GM18505 (cell line): ENCODE measurements around the gene HSPA4.
"Not testable (repeated sequence)": the region's sequence is repeated elsewhere in the genome, so short reads cannot be mapped to it uniquely, and the experiment has no call there.

Source experiments
- ATAC-seq: cut with Tn5 transposase; IDR thresholded peaks from one replicate; pipeline ENCODE4 v1.9.1; 2021; ENCODE audit not compliant: unreplicated experiment
- POLR2A ChIP-seq: IDR thresholded peaks from 4 replicates; pipeline ENCODE4 v1.6.1; 2011; ENCODE audit warnings: borderline replicate concordance; ENCODE audit not compliant: insufficient read depth, insufficient read length; ENCODE audit errors: extremely low read depth

HSPA4 gene

GRCh38 chr5:133117912-133118445, 66.2 kb downstream of the HSPA4 start:
- no peak for ATAC-seq
- no peak for TF ChIP-seq POLR2A

DNA sequence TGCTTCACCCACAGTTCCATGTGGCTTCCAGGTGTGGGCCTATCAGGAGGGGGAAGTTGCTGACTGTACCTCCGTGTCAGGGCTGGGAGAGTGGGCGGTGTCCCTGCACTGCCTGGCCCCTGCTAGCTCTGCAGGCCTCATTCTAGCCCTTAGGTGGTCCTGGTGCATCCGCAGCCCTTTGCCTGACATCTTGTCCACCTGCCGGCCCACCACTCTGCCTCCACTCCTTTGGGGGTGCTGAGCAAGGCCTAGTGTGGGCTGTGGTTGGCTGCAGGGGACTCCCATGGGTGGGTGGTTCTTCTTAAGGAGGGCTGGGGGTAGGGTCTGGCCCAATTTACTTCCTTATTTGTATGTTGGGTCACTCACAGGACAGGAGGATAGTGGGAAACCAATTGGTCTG, 66.9 kb downstream of the HSPA4 start:
- TF ChIP-seq POLR2A, result no peak
- ATAC-seq, result no peak

GRCh38 chr5:133119233-133119711, 67.5 kb downstream of the HSPA4 start:
- ATAC-seq, result no peak
- no peak for TF ChIP-seq POLR2A

DNA sequence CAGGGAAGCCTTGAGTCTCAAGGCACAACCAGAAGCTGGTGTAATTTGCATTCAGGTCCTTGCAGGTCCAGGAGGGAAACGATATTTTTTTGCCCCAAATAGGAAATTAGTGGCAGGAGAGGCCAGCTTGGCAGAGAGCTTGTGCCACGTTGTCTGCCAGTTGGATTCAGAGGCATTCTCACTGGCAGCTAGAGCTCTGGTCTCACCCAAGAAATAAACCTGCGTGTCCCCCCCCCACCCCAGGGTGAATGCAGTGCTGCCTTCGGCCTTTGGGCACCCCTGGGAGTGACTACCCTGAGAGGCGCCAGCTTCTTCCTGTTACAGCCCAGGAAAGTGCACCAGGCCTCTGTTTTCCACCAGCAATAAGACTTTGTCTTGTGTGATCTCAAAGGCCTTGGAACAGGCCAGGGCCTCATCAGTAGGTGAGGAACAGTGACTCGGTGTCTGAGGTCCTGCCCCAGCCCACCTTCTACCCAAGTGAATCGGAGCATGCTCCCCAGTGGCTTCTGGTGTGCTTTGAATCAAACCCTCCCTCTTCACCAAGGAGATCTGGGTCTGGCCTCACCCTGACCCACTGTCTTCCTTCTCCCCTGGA, 68.4 kb downstream of the HSPA4 start:
- no peak for TF ChIP-seq POLR2A
- no peak for ATAC-seq

DNA sequence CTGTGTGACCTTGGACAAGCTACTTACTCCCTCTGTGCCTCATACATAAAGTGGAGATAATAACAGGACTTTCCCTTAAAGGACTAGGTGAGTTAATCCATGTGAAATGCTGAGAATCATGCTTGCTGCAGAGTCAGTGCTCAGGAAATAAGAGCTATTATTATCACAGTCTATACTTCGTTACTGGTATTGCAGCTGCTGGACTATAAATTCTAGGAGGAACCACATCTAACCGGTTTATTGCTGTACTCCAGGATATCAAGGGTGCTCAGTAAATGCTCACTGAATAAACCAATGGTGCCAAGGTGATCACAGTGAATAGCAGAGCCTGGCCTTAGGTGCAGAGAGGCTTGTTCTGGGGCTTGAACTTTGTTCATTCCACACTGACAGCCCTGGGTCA, 69.3 kb downstream of the HSPA4 start:
- no peak for ATAC-seq
- TF ChIP-seq POLR2A, result no peak

DNA sequence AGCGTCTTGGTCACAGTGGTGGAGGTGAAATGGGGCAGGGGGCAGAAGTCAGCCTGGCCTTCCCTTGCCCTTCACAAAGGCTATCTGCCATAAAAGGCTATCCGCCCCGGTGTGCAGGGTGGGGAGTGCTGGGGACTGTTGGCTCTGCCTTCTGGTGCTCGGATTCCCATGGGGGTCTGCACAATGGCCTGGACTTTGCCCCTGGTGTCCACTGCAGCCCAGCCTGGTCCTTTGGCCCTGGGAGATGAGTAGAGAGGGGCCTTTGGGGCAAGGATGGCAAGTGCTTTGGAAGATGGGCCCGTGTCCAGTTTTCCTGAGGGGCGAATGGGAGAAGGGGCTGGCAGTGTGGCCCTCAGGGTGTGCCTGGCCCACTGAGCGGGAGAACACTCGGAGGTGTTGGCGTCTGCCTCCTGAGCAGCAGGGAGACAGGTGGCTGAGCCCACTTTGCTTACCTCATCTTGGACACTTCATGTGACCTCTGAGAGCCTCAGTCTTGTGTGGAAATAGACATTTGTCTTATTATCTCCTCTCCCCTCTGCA, 69.9 kb downstream of the HSPA4 start:
- ATAC-seq, result no peak
- no peak for TF ChIP-seq POLR2A

- ATAC-seq, result no peak
- TF ChIP-seq POLR2A, result no peak
Observed at GRCh38 chr5:133122711-133123110, 70.9 kb downstream of the HSPA4 start.

DNA sequence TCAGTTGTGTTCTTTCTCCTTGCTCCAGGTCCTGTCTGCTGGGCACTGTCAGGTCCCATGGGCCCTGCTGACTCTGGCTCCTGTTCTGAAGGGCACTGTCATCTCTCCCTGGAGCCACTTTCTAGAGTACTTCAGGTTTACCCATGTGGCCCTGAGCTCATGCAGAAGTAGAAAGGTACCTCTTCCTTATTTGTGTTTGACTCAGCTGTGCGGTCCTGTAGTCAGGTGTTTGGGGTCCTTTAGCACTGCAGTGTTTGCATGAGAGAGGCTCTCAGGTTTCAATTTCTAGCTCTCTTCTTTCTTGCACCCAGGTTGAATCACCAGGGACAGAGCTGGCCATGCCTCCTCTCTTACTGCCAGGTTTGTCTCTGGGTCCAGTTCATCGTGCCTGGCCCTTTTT, 71.5 kb downstream of the HSPA4 start:
- no peak for TF ChIP-seq POLR2A
- ATAC-seq, result peak; percentile 55

DNA sequence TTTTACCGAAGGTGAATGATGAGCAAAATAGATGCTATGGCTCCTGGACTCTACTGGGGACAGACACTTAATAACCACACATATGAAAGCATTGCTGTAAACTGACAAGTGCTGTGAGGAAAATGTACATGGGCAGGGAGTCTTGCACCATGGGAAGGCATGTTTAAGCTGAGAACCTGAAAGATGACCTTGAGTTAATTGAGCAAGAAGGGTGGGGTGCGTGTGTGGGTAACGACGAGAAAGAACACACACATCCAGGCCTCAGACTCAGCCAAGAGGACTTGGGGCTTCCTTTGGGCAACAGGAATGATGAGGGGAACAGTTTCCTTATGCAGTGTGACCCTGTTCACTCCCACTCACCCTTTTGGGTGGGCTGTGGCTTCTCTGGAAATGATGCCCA, 73.1 kb downstream of the HSPA4 start:
- TF ChIP-seq POLR2A, result no peak
- ATAC-seq, result no peak

GRCh38 chr5:133128066-133128465, 76.3 kb downstream of the HSPA4 start:
- TF ChIP-seq POLR2A, result no peak
- ATAC-seq, result no peak

DNA sequence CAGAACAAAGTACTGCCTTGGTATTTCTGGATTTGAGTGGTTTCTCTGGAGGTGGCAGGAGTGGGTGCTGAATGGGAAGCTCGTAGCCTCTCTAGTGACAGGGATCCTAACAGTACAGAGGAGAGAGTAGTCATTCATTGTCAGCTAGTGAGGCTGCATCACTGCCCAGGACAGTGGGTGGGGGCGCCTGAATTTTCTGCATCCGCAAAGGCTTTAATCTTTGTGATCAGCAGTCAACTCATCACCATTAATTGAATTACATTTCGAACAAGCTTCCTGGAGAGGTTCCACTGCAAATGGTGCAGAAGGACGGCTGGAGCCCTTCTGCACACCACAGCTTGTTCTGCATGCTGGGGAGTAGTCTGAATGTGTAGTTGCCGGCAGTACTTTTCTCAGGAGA, 77.5 kb downstream of the HSPA4 start:
- no peak for TF ChIP-seq POLR2A
- no peak for ATAC-seq

DNA sequence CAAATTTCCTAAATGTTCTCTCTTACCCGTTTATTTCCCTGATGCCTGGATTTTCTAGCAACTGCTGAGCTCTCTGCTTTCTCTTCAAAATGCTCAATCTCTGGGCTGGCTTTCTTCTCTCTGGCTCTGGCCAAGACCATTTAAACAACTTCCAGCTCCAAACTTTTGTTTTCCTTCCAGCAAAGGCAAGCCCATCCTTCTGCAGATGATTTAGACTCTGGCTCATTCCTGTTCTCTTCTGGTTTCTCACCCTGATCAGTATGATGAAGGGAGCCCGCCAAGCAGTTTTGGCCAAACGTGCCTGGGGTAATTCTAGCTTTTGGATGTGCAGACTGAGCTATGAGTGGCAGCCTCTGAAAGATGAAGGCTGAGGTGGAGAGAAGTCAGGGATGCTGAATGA, 78.1 kb downstream of the HSPA4 start:
- TF ChIP-seq POLR2A, result no peak
- ATAC-seq, result no peak

GRCh38 chr5:133130387-133131118, 78.7 kb downstream of the HSPA4 start:
- no peak for ATAC-seq
- no peak for TF ChIP-seq POLR2A

DNA sequence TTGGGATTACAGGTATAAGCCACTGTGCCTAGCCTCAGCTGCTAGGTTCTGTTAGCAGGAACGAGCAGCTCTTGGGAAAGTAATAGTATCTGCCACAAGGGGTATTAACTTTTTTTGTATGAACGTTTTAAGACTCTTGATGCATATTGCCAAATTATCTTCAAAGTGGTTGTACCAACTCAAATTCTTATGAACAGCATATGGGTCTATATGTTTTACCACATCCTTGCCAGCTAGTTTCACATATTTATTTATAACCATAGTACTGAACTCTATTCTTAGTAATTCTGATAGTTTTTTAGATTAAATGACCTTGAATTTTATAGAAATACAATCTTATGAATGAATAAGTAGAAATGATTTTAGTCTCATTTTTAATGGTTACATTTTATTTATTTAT, 80.9 kb downstream of the HSPA4 start:
- TF ChIP-seq POLR2A, result no peak
- no peak for ATAC-seq

GRCh38 chr5:133133241-133133640, 81.4 kb downstream of the HSPA4 start:
- ATAC-seq, result not testable (repeated sequence)

DNA sequence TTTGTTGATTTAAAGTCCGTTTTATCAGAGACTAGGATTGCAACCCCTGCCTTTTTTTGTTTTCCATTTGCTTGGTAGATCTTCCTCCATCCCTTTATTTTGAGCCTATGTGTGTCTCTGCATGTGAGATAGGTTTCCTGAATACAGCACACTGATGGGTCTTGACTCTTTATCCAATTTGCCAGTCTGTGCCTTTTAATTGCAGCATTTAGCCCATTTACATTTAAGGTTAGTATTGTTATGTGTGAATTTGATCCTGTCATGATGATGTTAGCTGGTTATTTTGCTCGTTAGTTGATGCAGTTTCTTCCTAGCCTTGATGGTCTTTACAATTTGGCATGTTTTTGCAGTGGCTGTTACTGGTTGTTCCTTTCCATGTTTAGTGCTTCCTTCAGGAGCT, 85.1 kb downstream of the HSPA4 start:
- not testable (repeated sequence) for ATAC-seq
